ENCODE measurements around the gene CAPN5.

Gene CAPN5

GRCh38 chr11:77053217-77054015 lies 13.4 kb upstream of the CAPN5 start:
- no peak for ATAC-seq (ENCODE audit: low read depth)
- no peaks in the 10 kb centered on the region for H3K4me1 ChIP-seq (ENCODE audit: insufficient read depth, poor library complexity, severe bottlenecking)
- no peak overlapping the region for H3K4me3 ChIP-seq (ENCODE audit: severe bottlenecking)
- H3K9me3 ChIP-seq (ENCODE audit: severe bottlenecking): peaks cover 5% of the 10 kb centered on the region
- no peak overlapping the region for H3K27ac ChIP-seq (ENCODE audit: poor library complexity, severe bottlenecking)
- H3K27me3 ChIP-seq (ENCODE audit: insufficient read depth, poor library complexity, severe bottlenecking): no peaks in the 10 kb centered on the region
- no peak for TF ChIP-seq CTCF (IDR thresholded peaks at IDR 0.05; ENCODE audit: poor library complexity, severe bottlenecking)
- H3K36me3 ChIP-seq (ENCODE audit: low read depth): no peaks in the 10 kb centered on the region
- DNase-seq (ENCODE audit: low spot score): no peak

- no peak for ATAC-seq (ENCODE audit: low read depth)
- no peak overlapping the region for H3K4me3 ChIP-seq (ENCODE audit: severe bottlenecking)
- H3K4me1 ChIP-seq (ENCODE audit: insufficient read depth, poor library complexity, severe bottlenecking): no peaks in the 10 kb centered on the region
- H3K9me3 ChIP-seq (ENCODE audit: severe bottlenecking): peaks cover 5% of the 10 kb centered on the region
- DNase-seq (ENCODE audit: low spot score): no peak
- H3K27ac ChIP-seq (ENCODE audit: poor library complexity, severe bottlenecking): no peak overlapping the region
- H3K36me3 ChIP-seq (ENCODE audit: low read depth): no peaks in the 10 kb centered on the region
- no peak for TF ChIP-seq CTCF (IDR thresholded peaks at IDR 0.05; ENCODE audit: poor library complexity, severe bottlenecking)
- no peaks in the 10 kb centered on the region for H3K27me3 ChIP-seq (ENCODE audit: insufficient read depth, poor library complexity, severe bottlenecking)
Observed at GRCh38 chr11:77054084-77054483, 12.7 kb upstream of the CAPN5 start.

GRCh38 chr11:77055101-77055561 lies 11.6 kb upstream of the CAPN5 start:
- peaks cover 5% of the 10 kb centered on the region for H3K9me3 ChIP-seq (ENCODE audit: severe bottlenecking)
- no peaks in the 10 kb centered on the region for H3K4me1 ChIP-seq (ENCODE audit: insufficient read depth, poor library complexity, severe bottlenecking)
- H3K36me3 ChIP-seq (ENCODE audit: low read depth): no peaks in the 10 kb centered on the region
- TF ChIP-seq CTCF (IDR thresholded peaks at IDR 0.05; ENCODE audit: poor library complexity, severe bottlenecking): no peak
- no peak for ATAC-seq (ENCODE audit: low read depth)
- DNase-seq (ENCODE audit: low spot score): no peak
- H3K4me3 ChIP-seq (ENCODE audit: severe bottlenecking): no peak overlapping the region
- H3K27ac ChIP-seq (ENCODE audit: poor library complexity, severe bottlenecking): no peak overlapping the region
- H3K27me3 ChIP-seq (ENCODE audit: insufficient read depth, poor library complexity, severe bottlenecking): no peaks in the 10 kb centered on the region

GRCh38 chr11:77055913-77056312 lies 10.9 kb upstream of the CAPN5 start:
- H3K4me3 ChIP-seq (ENCODE audit: severe bottlenecking): no peak overlapping the region
- H3K27me3 ChIP-seq (ENCODE audit: insufficient read depth, poor library complexity, severe bottlenecking): no peaks in the 10 kb centered on the region
- H3K36me3 ChIP-seq (ENCODE audit: low read depth): no peaks in the 10 kb centered on the region
- DNase-seq (ENCODE audit: low spot score) (no peak), ATAC-seq (ENCODE audit: low read depth) (no peak)
- peaks cover 5% of the 10 kb centered on the region for H3K9me3 ChIP-seq (ENCODE audit: severe bottlenecking)
- no peaks in the 10 kb centered on the region for H3K4me1 ChIP-seq (ENCODE audit: insufficient read depth, poor library complexity, severe bottlenecking)
- TF ChIP-seq CTCF (IDR thresholded peaks at IDR 0.05; ENCODE audit: poor library complexity, severe bottlenecking): no peak
- no peak overlapping the region for H3K27ac ChIP-seq (ENCODE audit: poor library complexity, severe bottlenecking)

GRCh38 chr11:77056814-77057402 lies 9.9 kb upstream of the CAPN5 start:
- H3K4me1 ChIP-seq (ENCODE audit: insufficient read depth, poor library complexity, severe bottlenecking): no peaks in the 10 kb centered on the region
- H3K36me3 ChIP-seq (ENCODE audit: low read depth): no peaks in the 10 kb centered on the region
- ATAC-seq (ENCODE audit: low read depth) (no peak), DNase-seq (ENCODE audit: low spot score) (no peak)
- peaks cover 5% of the 10 kb centered on the region for H3K9me3 ChIP-seq (ENCODE audit: severe bottlenecking)
- no peak overlapping the region for H3K4me3 ChIP-seq (ENCODE audit: severe bottlenecking)
- H3K27me3 ChIP-seq (ENCODE audit: insufficient read depth, poor library complexity, severe bottlenecking): no peaks in the 10 kb centered on the region
- no peak for TF ChIP-seq CTCF (IDR thresholded peaks at IDR 0.05; ENCODE audit: poor library complexity, severe bottlenecking)
- no peak overlapping the region for H3K27ac ChIP-seq (ENCODE audit: poor library complexity, severe bottlenecking)
